ENCODE results near the gene TMTC4. TPM values are rescaled to one million over a fixed set of nuclear protein-coding genes. Genes with fewer than 3 reads are reported as not detected.

The TMTC4 gene
- total and polyA plus RNA-seq, 2 of the 4 experiments (the other 2 are of a cell fraction) = 8.4 to 14.3 TPM

DNA sequence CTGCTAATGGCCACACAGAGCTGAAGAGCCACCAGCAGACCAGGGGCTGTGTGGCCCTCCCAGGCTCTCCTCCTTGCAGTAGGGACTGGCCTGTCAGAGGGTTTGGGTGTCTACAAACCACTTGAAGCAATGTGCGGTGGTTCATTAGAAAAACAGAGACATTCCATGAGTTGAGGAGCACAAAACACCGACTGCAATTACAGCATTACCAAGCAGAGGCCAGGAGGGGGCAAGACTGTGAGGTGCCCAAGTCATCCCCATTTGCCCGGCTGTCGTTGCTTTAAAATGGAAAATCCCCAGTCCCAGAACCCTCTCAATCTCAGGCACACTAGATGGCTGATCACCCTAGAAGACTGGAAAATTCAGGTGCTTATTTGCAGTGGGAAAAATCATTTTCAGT lies 15.0 kb downstream of the TMTC4 start:
- no peaks in the 10 kb centered on the region for H3K4me1 ChIP-seq (ENCODE audit: control insufficient read depth, insufficient read depth, low read length)
- H4K91ac ChIP-seq (ENCODE audit: insufficient read depth, low read depth, low read length) = no peak overlapping the region
- dilution Hi-C loops (cut with HindIII; ENCODE audit: low sequenced_read_pairs, unreplicated experiment) (no loop called here), in situ Hi-C loops (cut with MboI; ENCODE audit: low sequenced_read_pairs) (no loop called here), intact Hi-C loops (cut with micrococcal nuclease) (no loop called here)
- H3K14ac ChIP-seq (replicated peaks; ENCODE audit: low read depth, low read length) = no peak overlapping the region
- H2BK120ac ChIP-seq (ENCODE audit: low read depth, low read length) = no peak overlapping the region
- POLR2A ChIA-PET (ENCODE audit: unreplicated experiment) = no interaction called here
- H3K36me3 ChIP-seq (ENCODE audit: control insufficient read depth, insufficient read depth, low read length) = peaks cover 24% of the 10 kb centered on the region
- DNase-seq (no peak), ATAC-seq (ENCODE audit: low read depth) (no peak)
- no CpG with 5 or more reads among the region's 4 CpGs for WGBS, 2 experiments (ENCODE audit: extremely low coverage in 2 of 2, insufficient read length in 1 of 2)
- no peak overlapping the region for H3K4me2 ChIP-seq (ENCODE audit: low read depth, low read length)
- no peaks in the 10 kb centered on the region for H3K27me3 ChIP-seq (ENCODE audit: control insufficient read depth, insufficient read depth, low read length)
- H4K20me1 ChIP-seq (ENCODE audit: insufficient read depth, low read length) = no peaks in the 10 kb centered on the region
- H2BK5ac ChIP-seq (ENCODE audit: low read depth, low read length, poor library complexity, severe bottlenecking) = no peak overlapping the region
- H4K5ac ChIP-seq (ENCODE audit: low read depth, low read length) = no peak overlapping the region
- H3K9ac ChIP-seq (ENCODE audit: low read depth, low read length) = no peak overlapping the region
- no peak overlapping the region for H2AFZ ChIP-seq (replicated peaks; ENCODE audit: low read length, poor library complexity)
- no peak overlapping the region for H2AK9ac ChIP-seq (replicated peaks; ENCODE audit: low read depth, low read length, poor library complexity)
- H3K79me1 ChIP-seq (ENCODE audit: low read depth in 1 of 2, low read length in 2 of 2) = no peaks in the 10 kb centered on the region
- no peak overlapping the region for H3K23ac ChIP-seq (ENCODE audit: low read depth, low read length)
- no TSS peak for BruUV-seq (replicated peaks)
- no peak overlapping the region for H2BK15ac ChIP-seq (ENCODE audit: low read depth, low read length)
- no peak overlapping the region for H2BK20ac ChIP-seq (ENCODE audit: low read depth, low read length)
- no peaks in the 10 kb centered on the region; the same call in 1 of the 2 replicates for H3K9me1 ChIP-seq (ENCODE audit: insufficient read depth, low read length)
- no peak overlapping the region for H3K56ac ChIP-seq (ENCODE audit: extremely low read depth, insufficient read depth, low read length)
- no peak overlapping the region for H3K4ac ChIP-seq (ENCODE audit: low read depth, low read length)
- H3K9me3 ChIP-seq (ENCODE audit: control insufficient read depth, insufficient read depth, low read length) = no peaks in the 10 kb centered on the region
- H3K27ac ChIP-seq (ENCODE audit: insufficient read depth, low read length) = no peak overlapping the region
- no peak overlapping the region for H4K8ac ChIP-seq (ENCODE audit: low read depth in 2 of 2, low read length in 2 of 2)
- CTCF ChIA-PET = no interaction called here
- no peak overlapping the region for H3K18ac ChIP-seq (ENCODE audit: low read depth, low read length)
- TF ChIP-seq FOS (IDR thresholded peaks at IDR 0.05; ENCODE audit: low read depth, low read length) (no peak), RAD21 (IDR thresholded peaks at IDR 0.05; ENCODE audit: low read length) (no peak), MXI1 (IDR thresholded peaks at IDR 0.05; ENCODE audit: borderline replicate concordance, low read depth, low read length) (no peak), NFE2L2 (IDR thresholded peaks at IDR 0.05; ENCODE audit: low read depth, low read length) (no peak), CHD1 (IDR thresholded peaks at IDR 0.05; ENCODE audit: low read depth, low read length) (no peak), BHLHE40 (IDR thresholded peaks at IDR 0.05; ENCODE audit: low read depth, low read length) (no peak), MAFK (IDR thresholded peaks at IDR 0.05; ENCODE audit: low read depth, low read length) (no peak), MAZ (IDR thresholded peaks at IDR 0.05; ENCODE audit: borderline replicate concordance, low read depth, low read length) (no peak), SMC3 (IDR thresholded peaks at IDR 0.05; ENCODE audit: low read depth, low read length) (no peak), RFX5 (IDR thresholded peaks at IDR 0.05; ENCODE audit: low read depth, low read length) (no peak), POLR2A (IDR thresholded peaks at IDR 0.05; ENCODE audit: low read depth, low read length) (no peak), RCOR1 (IDR thresholded peaks at IDR 0.05; ENCODE audit: insufficient replicate concordance, low read length) (no peak), CEBPB (IDR thresholded peaks at IDR 0.05; ENCODE audit: low read depth, low read length) (no peak)
- TF ChIP-seq, protein P1, sequence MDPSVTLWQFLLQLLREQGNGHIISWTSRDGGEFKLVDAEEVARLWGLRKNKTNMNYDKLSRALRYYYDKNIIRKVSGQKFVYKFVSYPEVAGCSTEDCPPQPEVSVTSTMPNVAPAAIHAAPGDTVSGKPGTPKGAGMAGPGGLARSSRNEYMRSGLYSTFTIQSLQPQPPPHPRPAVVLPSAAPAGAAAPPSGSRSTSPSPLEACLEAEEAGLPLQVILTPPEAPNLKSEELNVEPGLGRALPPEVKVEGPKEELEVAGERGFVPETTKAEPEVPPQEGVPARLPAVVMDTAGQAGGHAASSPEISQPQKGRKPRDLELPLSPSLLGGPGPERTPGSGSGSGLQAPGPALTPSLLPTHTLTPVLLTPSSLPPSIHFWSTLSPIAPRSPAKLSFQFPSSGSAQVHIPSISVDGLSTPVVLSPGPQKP (IDR thresholded peaks at IDR 0.05; ENCODE audit: borderline replicate concordance, low read depth, low read length) = no peak
- TF ChIP-seq, protein P2, sequence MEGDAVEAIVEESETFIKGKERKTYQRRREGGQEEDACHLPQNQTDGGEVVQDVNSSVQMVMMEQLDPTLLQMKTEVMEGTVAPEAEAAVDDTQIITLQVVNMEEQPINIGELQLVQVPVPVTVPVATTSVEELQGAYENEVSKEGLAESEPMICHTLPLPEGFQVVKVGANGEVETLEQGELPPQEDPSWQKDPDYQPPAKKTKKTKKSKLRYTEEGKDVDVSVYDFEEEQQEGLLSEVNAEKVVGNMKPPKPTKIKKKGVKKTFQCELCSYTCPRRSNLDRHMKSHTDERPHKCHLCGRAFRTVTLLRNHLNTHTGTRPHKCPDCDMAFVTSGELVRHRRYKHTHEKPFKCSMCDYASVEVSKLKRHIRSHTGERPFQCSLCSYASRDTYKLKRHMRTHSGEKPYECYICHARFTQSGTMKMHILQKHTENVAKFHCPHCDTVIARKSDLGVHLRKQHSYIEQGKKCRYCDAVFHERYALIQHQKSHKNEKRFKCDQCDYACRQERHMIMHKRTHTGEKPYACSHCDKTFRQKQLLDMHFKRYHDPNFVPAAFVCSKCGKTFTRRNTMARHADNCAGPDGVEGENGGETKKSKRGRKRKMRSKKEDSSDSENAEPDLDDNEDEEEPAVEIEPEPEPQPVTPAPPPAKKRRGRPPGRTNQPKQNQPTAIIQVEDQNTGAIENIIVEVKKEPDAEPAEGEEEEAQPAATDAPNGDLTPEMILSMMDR (conservative IDR thresholded peaks at IDR 0.05; ENCODE audit: low read depth, low read length) = no peak
- TF ChIP-seq, protein P3, sequence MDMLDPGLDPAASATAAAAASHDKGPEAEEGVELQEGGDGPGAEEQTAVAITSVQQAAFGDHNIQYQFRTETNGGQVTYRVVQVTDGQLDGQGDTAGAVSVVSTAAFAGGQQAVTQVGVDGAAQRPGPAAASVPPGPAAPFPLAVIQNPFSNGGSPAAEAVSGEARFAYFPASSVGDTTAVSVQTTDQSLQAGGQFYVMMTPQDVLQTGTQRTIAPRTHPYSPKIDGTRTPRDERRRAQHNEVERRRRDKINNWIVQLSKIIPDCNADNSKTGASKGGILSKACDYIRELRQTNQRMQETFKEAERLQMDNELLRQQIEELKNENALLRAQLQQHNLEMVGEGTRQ (IDR thresholded peaks at IDR 0.05; ENCODE audit: low read depth, low read length) = no peak
- no peak overlapping the region for H3K4me3 ChIP-seq (ENCODE audit: insufficient read depth, low read depth, low read length)
- no peak overlapping the region for H2AK5ac ChIP-seq (ENCODE audit: low read depth, low read length)

All from IMR-90 (cell line).